Head of caudate nucleus (tissue), 42 donors: Measurements from ENCODE around the gene KRTDAP.

Experiments
- DNase-seq, 42 donors: peaks; one replicate each; pipeline versions ENCODE4 v3.0.0 to v3.0.0-alpha.2; 2020 to 2021; ENCODE audit warnings: mixed read lengths in 7 of 42
- intact Hi-C: fragments of 100-400 bp; cut with DNase I; formaldehyde crosslinking; loops from one replicate; pipeline ENCODE4 v1.15.0; 2022

Gene KRTDAP

DNA sequence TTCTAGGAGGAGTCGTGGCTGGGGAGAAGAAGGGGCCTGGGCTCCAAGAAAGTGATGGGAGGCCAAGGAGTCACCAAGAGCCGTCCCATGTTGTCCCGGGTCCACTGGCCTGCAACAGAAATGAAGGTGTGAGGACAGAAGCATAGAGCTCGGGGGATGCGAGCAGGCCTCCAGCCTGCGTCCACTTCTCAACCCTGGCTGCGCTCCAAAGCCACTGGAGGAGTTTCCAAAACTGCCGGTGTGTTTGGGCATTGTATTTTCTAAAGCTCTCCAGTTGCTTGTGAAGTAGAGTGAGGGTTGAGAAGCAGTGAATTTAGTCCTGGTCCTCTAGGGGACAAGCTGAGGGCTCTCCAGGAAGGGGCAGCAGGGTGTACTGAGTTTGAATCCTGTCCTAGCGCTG, 29.2 kb downstream of the KRTDAP start:
- intact Hi-C loops: loop anchor here (10.0 kb wide), 1 partner anchor 116 kb away; the partner anchor contains the start of gene FFAR1
- DNase-seq: no peak

- intact Hi-C loops: loop anchor here (10.0 kb wide), 1 partner anchor 116 kb away; the partner anchor contains the start of gene FFAR1
- no peak for DNase-seq
Observed at GRCh38 chr19:35460608-35461007, 29.7 kb downstream of the KRTDAP start.

- peak in 3 of 42 donors; percentile 12 to 40 (median 15) for DNase-seq
- intact Hi-C loops: loop anchor here (10.0 kb wide), 1 partner anchor 115 kb away; the partner anchor contains the start of gene FFAR1
Observed at GRCh38 chr19:35459414-35460082, 30.7 kb downstream of the KRTDAP start.

DNA sequence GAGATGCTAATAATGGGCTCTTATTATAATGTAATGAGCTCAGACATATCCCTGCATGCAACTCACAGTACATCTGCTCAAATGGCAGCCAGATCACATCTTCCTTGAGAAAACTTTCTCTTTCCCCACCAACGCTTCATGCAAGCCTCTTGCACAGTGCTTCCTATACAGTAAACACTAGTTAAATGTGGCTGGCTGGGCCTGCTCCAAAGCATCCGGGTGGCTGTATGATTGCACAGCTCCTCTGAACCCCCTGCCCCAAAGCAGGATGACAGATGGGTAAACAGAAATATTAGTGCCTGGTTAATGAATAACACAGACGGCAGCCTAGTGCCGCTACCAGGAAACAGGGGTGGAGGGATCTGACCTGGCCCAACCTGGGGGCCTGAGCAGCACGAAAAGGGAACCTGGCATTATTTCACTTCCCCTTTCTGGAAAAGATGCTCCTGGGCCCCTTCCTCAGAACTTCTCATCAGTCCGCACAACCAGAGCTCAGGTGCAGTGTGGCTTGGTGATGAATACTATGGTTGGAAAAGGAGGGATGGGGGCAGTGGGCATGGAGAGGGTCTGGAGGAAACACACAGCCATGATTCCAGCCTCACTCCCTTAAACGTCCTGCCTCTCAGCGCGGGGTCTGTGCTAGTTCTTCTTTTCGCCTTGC, 31.4 kb downstream of the KRTDAP start:
- no peak for DNase-seq
- intact Hi-C loops: no loop called here

DNA sequence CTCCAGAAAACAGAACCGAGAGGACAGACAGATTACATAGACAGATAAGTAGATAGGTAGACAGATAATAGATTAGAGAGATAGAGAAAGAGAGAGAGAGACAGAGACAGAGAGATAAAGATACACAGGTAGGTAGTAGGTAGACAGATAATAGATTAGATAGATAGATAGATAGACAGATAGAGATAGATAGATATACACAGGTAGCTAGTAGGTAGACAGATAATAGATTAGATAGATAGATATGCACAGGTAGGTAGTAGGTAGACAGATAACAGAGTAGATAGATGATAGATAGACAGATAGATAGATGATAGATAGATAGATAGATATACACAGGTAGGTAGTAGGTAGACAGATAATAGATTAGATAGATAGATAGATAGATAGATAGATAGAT, 32.1 kb downstream of the KRTDAP start:
- DNase-seq: no peak
- intact Hi-C loops: no loop called here

DNA sequence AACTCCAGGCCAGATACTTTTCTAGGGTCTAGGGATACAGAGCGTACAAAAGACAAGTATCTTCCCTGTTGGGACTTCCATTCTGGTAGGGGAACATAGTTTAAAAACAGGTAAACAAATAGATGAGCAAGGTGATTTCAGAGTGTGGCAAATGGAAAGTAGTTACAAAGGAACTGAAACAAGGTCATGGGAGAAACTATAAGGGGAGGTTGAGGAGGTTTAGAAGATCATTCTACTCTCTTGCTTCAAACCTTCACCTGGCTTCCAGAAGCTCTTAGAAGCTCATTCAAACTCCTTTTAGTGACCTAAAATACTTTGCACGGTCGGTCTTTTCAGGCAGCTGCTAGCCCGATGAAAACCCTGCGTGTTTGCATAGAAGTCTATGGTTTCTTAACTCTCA, 33.1 kb downstream of the KRTDAP start:
- no peak for DNase-seq
- intact Hi-C loops: no loop called here

DNA sequence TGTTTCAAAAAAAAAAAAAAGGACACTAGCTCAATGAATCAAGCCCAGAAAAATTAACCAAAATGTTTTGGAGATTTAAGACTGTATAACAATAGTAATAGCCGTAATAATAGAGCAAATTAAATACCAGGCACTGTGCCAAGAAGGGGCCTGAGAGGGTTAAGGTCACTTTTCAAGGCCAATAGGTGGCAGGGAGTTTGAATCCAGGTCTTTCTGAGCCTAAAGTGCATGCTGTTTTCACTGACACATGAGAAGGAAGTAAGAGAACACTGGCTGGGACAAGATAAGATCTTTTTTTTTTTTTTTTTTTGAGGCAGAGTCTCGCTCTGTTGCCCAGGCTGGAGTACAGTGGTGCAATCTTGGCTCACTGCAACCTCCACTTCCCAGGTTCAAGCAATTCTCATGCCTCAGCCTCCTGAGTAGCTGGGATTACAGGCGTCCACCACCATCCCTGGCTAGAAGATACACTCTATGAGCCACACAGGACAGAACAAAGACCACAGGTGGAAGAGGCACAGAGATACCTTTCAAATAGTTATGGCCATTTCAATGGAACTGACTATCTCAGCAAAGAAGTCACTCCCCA, 34.6 kb downstream of the KRTDAP start:
- intact Hi-C loops: no loop called here
- DNase-seq: no peak

DNA sequence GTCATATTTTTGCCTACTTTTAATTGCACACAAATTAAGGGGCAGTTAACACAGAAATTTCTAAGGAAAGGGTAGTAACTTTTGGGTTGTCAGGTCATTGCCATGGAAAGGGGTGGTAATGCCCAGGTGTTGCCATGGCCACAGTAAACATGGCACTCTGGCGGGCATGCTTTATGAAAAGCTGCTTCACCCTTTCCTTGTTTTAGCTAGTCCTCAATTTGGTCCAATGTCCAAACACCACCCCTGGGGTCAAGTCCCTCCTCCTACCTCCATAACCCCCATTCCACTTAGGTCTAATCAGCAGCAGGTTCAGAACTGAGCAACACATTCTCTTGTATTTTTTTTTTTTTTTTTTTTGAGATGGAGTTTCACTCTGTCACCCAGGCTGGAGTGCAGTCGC, 35.6 kb downstream of the KRTDAP start:
- DNase-seq: no peak
- intact Hi-C loops: no loop called here

DNA sequence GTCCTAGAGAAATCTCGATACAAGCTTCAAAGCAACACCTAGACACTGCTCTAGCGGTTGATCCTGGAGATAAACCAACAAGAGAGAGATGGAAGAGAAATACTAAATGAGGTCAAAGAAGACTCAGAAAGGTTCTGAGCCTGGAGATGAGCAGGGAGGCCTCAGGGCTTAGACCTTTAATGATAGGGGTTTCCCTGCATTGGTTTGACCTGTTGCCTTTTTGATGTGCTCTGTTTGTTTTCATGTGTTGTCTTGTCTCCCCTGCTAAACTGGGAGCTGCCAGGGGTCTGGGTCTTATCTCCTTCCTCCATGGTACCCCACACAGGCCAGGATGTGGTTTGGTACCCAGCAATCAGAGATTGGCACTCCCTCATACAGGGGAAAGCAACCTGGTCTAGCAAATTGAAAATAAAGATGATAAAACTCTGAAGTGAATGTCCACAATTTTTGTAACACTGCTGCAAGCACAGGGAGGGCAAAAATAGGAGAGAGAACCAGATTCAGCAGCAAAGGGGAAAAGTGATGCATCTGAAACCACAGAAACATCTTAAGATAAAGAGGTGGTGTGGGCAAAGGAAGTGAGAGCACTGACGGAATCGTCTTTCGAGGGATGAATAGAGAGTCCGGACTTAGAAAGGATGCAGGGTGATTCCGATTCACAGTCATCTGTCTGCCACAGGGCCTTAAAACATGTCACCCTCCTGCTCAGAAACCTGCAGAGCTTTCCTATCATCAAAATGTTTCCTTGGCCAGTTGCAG, 38.7 kb downstream of the KRTDAP start:
- intact Hi-C loops: no loop called here

DNA sequence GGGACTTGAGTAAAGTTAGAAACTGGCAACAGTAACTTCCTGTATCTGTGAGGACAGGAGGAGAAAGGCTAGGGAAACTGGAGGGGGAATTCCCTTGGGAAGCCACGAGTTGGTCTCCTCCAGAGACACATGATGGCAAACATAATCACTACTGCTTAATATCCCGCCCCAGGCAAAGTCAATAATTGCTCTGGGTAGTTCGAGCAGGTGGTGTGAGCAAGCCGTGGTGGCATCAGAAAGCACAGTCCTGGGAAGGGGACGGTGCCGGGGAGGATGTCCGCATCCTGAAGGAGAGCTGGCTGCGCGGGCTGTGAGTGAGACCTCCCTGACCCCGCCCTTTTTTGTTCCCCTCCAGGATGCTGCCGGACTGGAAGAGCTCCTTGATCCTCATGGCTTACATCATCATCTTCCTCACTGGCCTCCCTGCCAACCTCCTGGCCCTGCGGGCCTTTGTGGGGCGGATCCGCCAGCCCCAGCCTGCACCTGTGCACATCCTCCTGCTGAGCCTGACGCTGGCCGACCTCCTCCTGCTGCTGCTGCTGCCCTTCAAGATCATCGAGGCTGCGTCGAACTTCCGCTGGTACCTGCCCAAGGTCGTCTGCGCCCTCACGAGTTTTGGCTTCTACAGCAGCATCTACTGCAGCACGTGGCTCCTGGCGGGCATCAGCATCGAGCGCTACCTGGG, 40.8 kb downstream of the KRTDAP start:
- no peak for DNase-seq
- intact Hi-C loops: no loop called here

More for the DNA sequence above, 38.7 kb downstream of the KRTDAP start:
- no peak for DNase-seq

DNA sequence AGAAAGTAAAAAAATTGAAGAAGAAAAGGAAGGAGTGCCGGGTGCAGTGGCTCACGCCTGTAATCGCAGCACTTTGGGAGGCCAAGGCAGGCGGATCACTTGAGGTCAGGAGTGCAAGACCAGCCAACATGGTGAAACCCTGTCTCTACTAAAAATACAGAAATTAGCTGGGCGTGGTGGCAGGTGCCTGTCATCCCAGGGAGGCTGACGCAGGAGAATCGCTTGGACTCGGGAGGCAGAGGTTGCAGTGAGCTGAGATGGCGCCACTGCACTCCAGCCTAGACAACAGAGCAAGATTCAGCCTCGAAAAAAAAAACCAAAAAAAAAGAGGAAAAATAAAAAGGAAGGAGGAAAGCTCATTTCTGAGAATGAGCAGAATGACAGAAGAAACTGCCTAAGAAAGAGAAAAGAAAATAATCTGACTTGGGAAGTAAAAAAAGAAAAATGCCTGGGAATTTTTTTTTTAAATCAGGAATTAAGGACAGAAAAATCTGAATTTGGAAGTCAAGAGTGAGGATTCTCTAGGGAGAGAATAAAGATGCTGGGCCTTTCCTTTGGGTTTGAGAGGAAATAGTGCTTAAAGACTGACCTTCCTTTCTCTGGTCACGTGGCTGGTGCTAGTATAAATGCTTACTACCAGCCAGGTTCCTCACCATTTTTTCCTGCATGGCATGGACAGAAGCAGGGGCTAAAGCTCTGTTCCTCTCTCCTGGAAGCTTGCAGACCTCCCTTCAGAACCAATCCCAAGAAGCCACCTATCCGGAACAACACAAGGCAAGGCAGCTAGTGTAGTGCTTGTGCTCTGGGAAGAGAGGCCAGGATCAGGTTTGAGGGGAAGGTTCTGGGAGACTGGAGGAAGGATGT, 42.4 kb downstream of the KRTDAP start, which contains the start of gene FFAR2:
FFAR2 (plus strand) TSS at position 652 of the 864 bp plus-strand sequence. CDS start 1,458 bp downstream, outside the sequence.
- no peak for DNase-seq
- intact Hi-C loops: no loop called here

DNA sequence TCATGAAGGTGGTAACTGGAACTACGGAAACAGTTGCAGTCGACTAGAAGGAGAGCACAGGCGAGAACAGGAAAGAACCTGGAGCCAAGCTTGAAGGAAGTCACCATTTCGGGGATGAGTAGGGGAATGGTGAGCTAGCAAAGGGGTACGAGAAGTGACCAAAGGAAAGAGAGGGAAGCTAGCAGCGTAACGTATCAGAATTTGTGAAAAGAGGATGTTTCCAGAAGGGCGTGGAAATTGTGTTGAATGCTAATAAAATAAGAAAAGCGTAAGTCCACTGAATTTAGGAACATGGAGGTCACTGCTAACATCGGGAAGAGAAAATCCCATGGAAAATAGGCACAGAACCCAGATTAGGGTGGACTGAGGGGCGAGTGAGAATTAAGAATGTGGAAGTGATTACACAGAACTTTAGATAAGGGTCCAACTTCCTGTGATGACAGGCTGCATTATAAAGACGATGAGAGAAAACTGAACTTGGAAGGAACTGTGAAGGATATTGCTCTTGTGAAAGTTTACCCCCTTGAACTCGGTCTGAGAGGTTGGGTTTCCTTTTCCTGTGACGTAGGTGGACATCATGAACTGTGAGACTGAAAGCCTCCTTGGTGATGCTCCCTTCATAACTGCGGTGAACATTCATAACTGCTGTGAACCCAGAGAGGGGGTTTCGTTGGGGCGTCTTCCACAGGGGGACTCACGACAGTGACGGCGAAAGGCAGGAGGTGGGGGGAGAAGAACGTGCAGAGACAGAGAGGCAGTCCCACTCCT, 44.3 kb downstream of the KRTDAP start:
- intact Hi-C loops: no loop called here
- no peak for DNase-seq

DNA sequence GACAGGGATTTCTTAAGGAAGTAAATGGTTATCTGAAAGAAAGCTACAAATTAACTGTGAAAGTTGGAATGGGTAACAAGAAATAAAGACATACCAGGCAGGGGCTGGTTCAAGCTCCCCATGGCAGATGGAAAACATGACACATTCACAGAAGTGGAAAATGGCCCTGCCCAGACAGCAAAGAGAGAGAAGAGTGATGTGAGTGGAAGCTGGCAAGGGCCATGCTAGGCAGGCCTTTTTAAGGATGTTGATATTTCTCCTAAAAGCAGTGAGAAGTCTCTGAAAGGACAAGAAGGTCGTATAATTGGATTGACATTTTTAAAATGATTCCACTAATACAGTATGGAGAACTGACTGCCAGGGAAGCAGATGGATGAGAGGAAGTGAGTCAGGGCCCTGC, 45.5 kb downstream of the KRTDAP start:
- intact Hi-C loops: no loop called here
- DNase-seq: no peak

- peak in 1 of 42 donors; percentile 40 for DNase-seq
- intact Hi-C loops: no loop called here
Observed at GRCh38 chr19:35442091-35442490, 48.2 kb downstream of the KRTDAP start.

- DNase-seq: no peak
- intact Hi-C loops: no loop called here
Observed at GRCh38 chr19:35439921-35440320, 50.3 kb downstream of the KRTDAP start.

GRCh38 chr19:35438527-35438926, 51.7 kb downstream of the KRTDAP start:
- intact Hi-C loops: no loop called here
- DNase-seq: no peak

DNA sequence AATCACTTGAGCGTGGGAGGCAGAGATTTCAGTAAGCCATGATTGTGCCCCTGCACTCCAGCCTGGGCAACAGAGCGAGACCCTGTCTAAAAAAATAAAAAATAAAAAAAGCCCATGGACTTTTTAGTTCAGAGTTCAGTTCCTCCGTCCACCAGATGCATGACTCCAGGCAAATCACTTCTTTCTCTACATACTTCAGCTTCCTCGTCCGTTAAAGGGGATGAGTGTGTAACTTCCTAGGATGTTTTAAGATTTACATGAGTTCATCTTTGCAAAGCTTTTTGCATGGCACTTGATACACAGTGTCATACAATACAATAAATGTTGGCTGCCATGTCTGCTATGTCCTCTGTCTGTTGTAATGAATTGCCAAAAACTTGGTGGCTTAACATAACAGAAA, 52.2 kb downstream of the KRTDAP start:
- no peak for DNase-seq
- intact Hi-C loops: no loop called here
